ENCODE data around the gene MYCBP2.

DNA sequence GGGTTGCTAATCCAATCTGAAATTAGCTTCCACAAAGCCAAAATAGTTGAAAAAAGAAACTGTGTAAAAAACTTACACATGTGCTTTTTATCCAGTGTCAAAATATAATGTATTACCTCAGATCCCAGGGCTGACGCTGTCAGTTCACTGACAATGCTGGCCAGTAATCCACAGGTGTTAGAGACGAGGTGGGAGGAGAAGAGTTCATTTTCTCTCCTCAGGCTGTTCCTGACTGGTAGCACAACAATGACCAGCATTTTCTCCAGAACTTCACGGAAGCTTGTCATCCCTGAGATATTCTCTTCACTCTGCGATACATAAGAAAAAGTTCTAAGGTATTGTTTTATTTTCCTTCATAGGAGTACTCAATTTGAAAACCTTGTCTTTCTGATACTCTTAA is 146.9 kb downstream of the MYCBP2 start:
- TF ChIP-seq ZNF416 (tag by site-specific recombination; IDR thresholded peaks at IDR 0.05) (no peak), ZNF292 (tag by site-specific recombination; IDR thresholded peaks at IDR 0.05; ENCODE audit: borderline replicate concordance, low read depth) (no peak), BCL11A (tag by site-specific recombination; IDR thresholded peaks at IDR 0.05; ENCODE audit: low read depth) (no peak)
- TF ChIP-seq, protein P1, sequence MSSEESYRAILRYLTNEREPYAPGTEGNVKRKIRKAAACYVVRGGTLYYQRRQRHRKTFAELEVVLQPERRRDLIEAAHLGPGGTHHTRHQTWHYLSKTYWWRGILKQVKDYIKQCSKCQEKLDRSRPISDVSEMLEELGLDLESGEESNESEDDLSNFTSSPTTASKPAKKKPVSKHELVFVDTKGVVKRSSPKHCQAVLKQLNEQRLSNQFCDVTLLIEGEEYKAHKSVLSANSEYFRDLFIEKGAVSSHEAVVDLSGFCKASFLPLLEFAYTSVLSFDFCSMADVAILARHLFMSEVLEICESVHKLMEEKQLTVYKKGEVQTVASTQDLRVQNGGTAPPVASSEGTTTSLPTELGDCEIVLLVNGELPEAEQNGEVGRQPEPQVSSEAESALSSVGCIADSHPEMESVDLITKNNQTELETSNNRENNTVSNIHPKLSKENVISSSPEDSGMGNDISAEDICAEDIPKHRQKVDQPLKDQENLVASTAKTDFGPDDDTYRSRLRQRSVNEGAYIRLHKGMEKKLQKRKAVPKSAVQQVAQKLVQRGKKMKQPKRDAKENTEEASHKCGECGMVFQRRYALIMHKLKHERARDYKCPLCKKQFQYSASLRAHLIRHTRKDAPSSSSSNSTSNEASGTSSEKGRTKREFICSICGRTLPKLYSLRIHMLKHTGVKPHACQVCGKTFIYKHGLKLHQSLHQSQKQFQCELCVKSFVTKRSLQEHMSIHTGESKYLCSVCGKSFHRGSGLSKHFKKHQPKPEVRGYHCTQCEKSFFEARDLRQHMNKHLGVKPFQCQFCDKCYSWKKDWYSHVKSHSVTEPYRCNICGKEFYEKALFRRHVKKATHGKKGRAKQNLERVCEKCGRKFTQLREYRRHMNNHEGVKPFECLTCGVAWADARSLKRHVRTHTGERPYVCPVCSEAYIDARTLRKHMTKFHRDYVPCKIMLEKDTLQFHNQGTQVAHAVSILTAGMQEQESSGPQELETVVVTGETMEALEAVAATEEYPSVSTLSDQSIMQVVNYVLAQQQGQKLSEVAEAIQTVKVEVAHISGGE (tag by site-specific recombination; conservative IDR thresholded peaks at IDR 0.05; ENCODE audit: low read depth), result no peak

Measured in HEK293 (cell line).